ENCODE measurements around the gene PIGZ. TPM values are rescaled to one million over a fixed set of nuclear protein-coding genes. Genes with fewer than 3 reads are reported as not detected.

PIGZ gene
- total and polyA plus RNA-seq, 9 of the 15 experiments (the other 6 are each of a cell fraction or from before 2014, with no cell fraction given): 0.15 to 1.8 (median 0.76) TPM

DNA sequence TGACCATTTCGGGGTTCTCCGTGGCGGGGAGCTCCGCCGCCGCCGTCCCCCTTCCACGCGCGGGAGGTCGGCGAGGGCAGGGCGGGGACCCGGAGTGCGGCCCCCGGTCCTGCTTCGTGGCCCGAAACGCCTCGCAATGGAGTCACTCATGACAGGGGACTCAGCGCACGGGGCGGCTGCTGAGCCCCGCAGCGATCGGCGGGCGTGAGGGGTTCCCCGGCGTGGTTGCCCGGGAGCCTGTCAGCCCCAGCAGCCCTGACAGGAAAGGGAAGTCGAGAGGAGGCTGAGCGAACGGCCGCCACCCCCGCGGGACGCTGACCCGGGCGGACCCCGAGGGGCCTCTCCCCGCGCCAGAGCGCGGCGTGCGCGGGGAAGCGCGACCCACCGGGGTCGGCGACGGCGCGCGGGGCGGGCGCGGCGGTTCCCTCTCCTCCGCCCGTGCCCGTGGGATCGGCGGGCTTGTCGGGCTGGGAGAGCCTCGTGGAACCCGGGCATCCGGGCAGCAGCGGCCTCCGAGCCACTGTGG lies 564 bp upstream of the PIGZ start (continued):
- TF ChIP-seq, protein P1, sequence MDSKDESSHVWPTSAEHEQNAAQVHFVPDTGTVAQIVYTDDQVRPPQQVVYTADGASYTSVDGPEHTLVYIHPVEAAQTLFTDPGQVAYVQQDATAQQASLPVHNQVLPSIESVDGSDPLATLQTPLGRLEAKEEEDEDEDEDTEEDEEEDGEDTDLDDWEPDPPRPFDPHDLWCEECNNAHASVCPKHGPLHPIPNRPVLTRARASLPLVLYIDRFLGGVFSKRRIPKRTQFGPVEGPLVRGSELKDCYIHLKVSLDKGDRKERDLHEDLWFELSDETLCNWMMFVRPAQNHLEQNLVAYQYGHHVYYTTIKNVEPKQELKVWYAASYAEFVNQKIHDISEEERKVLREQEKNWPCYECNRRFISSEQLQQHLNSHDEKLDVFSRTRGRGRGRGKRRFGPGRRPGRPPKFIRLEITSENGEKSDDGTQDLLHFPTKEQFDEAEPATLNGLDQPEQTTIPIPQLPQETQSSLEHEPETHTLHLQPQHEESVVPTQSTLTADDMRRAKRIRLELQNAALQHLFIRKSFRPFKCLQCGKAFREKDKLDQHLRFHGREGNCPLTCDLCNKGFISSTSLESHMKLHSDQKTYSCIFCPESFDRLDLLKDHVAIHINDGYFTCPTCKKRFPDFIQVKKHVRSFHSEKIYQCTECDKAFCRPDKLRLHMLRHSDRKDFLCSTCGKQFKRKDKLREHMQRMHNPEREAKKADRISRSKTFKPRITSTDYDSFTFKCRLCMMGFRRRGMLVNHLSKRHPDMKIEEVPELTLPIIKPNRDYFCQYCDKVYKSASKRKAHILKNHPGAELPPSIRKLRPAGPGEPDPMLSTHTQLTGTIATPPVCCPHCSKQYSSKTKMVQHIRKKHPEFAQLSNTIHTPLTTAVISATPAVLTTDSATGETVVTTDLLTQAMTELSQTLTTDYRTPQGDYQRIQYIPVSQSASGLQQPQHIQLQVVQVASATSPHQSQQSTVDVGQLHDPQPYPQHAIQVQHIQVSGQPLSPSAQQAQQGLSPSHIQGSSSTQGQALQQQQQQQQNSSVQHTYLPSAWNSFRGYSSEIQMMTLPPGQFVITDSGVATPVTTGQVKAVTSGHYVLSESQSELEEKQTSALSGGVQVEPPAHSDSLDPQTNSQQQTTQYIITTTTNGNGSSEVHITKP (IDR thresholded peaks at IDR 0.05; ENCODE audit: partially characterized antibody): no peak
- TF ChIP-seq IFI16 (CRISPR knock-in tag; IDR thresholded peaks at IDR 0.05) (0 out of 2 replicates have a peak, but pooled peaks have one; percentile 33), SUPT5H (IDR thresholded peaks at IDR 0.05) (0 out of 2 replicates have a peak, but pooled peaks have one; percentile 24), MXI1 (IDR thresholded peaks at IDR 0.05; ENCODE audit: low read depth, low read length) (no peak), MCM5 (IDR thresholded peaks at IDR 0.05; ENCODE audit: low read depth) (no peak), ZBTB17 (CRISPR knock-in tag; IDR thresholded peaks at IDR 0.05) (peak; percentile 84), SRSF9 (IDR thresholded peaks at IDR 0.05; ENCODE audit: borderline replicate concordance, low read depth, low read length) (no peak), ZNF589 (CRISPR knock-in tag; IDR thresholded peaks at IDR 0.05; ENCODE audit: low read depth) (peak; percentile 18; the same call in 1 of the 2 replicates), ZNF239 (CRISPR knock-in tag; IDR thresholded peaks at IDR 0.05) (peak; percentile 68), RBM14 (IDR thresholded peaks at IDR 0.05; ENCODE audit: borderline replicate concordance, insufficient read depth, low read depth, low read length) (0 out of 2 replicates have a peak, but pooled peaks have one; percentile 85), GTF2E2 (tag; IDR thresholded peaks at IDR 0.05) (peak; percentile 5; the same call in 1 of the 2 replicates), THRA (IDR thresholded peaks at IDR 0.05) (no peak), DIDO1 (tag; IDR thresholded peaks at IDR 0.05; ENCODE audit: low read depth) (no peak), SIN3B (IDR thresholded peaks at IDR 0.05; ENCODE audit: low read depth) (no peak), CBX5 (IDR thresholded peaks at IDR 0.05; ENCODE audit: borderline replicate concordance, low read depth) (no peak), ATF7 (IDR thresholded peaks at IDR 0.05) (no peak), ILK (tag; IDR thresholded peaks at IDR 0.05; ENCODE audit: borderline replicate concordance, low read depth) (no peak), ZNF586 (CRISPR knock-in tag; conservative IDR thresholded peaks at IDR 0.05) (0 out of 2 replicates have a peak, but pooled peaks have one; percentile 39), HNRNPK (IDR thresholded peaks at IDR 0.05; ENCODE audit: low read depth, low read length, poor library complexity, severe bottlenecking) (no peak)
- TF ChIP-seq, protein P2, sequence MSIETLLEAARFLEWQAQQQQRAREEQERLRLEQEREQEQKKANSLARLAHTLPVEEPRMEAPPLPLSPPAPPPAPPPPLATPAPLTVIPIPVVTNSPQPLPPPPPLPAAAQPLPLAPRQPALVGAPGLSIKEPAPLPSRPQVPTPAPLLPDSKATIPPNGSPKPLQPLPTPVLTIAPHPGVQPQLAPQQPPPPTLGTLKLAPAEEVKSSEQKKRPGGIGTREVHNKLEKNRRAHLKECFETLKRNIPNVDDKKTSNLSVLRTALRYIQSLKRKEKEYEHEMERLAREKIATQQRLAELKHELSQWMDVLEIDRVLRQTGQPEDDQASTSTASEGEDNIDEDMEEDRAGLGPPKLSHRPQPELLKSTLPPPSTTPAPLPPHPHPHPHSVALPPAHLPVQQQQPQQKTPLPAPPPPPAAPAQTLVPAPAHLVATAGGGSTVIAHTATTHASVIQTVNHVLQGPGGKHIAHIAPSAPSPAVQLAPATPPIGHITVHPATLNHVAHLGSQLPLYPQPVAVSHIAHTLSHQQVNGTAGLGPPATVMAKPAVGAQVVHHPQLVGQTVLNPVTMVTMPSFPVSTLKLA (conservative IDR thresholded peaks at IDR 0.05): peak; percentile 20 to 50; a peak in 1 of 4 replicates
